Measurements from ENCODE around the gene BPI. TPM values are rescaled to one million over a fixed set of nuclear protein-coding genes. Genes with fewer than 3 reads are reported as not detected.
A peak's percentile ranks its signal among the peaks of the same experiment; 100 is the strongest.

BPI gene
- polyA plus RNA-seq, 1 donor (not counting 4 experiments of a cell fraction or from before 2014, with no cell fraction given) = not detected

DNA sequence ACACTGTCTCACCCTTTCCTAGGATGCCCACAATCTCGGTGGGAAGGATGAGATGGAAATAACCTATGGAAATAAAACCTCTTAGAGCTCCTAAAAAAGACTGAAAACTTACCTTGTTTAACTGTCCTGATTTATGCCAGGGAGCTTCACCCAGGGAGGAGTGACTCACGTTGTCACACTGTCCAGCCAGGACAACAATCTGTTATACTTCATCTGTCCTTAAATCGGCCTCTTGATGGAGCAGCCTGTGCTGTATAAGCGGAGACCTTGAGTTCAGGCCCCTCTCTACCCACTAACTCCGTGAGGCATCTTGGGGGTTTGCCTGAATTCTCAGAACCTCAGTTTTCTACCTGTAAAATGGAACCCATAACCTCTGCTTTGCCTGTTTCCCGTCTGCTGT is 34.2 kb upstream of the BPI start:
- TF ChIP-seq, protein P1, sequence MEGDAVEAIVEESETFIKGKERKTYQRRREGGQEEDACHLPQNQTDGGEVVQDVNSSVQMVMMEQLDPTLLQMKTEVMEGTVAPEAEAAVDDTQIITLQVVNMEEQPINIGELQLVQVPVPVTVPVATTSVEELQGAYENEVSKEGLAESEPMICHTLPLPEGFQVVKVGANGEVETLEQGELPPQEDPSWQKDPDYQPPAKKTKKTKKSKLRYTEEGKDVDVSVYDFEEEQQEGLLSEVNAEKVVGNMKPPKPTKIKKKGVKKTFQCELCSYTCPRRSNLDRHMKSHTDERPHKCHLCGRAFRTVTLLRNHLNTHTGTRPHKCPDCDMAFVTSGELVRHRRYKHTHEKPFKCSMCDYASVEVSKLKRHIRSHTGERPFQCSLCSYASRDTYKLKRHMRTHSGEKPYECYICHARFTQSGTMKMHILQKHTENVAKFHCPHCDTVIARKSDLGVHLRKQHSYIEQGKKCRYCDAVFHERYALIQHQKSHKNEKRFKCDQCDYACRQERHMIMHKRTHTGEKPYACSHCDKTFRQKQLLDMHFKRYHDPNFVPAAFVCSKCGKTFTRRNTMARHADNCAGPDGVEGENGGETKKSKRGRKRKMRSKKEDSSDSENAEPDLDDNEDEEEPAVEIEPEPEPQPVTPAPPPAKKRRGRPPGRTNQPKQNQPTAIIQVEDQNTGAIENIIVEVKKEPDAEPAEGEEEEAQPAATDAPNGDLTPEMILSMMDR (optimal IDR thresholded peaks at IDR 0.05 in 1 of 3, IDR thresholded peaks at IDR 0.05 in 1 of 3, conservative IDR thresholded peaks at IDR 0.05 in 1 of 3; ENCODE audit: extremely low read depth in 1 of 3, insufficient read depth in 2 of 3, low read length in 3 of 3) = no peak
- TF ChIP-seq EZH2 (IDR thresholded peaks at IDR 0.05; ENCODE audit: low read length) = no peak
- Histone ChIP-seq H3K4me1 (ENCODE audit: control insufficient read depth, extremely low read depth, insufficient read depth, low read length) (peaks cover 12% of the 10 kb centered on the region), H3K27ac (ENCODE audit: control insufficient read depth, insufficient read depth, low read length) (no peak overlapping the region), H3K9ac (ENCODE audit: control insufficient read depth, extremely low read depth, insufficient read depth, low read length) (no peak overlapping the region), H3K4me2 (ENCODE audit: control insufficient read depth, extremely low read depth, insufficient read depth, low read depth, low read length) (no peak overlapping the region), H2AFZ (ENCODE audit: control insufficient read depth, low read length) (no peak overlapping the region), H3K9me1 (ENCODE audit: control insufficient read depth, extremely low read depth, insufficient read depth, low read length) (no peaks in the 10 kb centered on the region), H3K9me3 (ENCODE audit: control insufficient read depth, low read depth, low read length) (no peaks in the 10 kb centered on the region), H3K27me3 (ENCODE audit: control insufficient read depth, extremely low read depth, insufficient read depth, low read length) (no peaks in the 10 kb centered on the region), H3K36me3 (ENCODE audit: control insufficient read depth in 2 of 2, extremely low read depth in 1 of 2, insufficient read depth in 2 of 2, low read length in 2 of 2) (no peaks in the 10 kb centered on the region), H4K20me1 (ENCODE audit: control insufficient read depth, extremely low read depth, insufficient read depth, low read length) (no peaks in the 10 kb centered on the region), H3K79me2 (ENCODE audit: control insufficient read depth, insufficient read depth, low read length) (no peaks in the 10 kb centered on the region), H3K4me3 (ENCODE audit: control insufficient read depth in 2 of 3, extremely low read depth in 1 of 3, insufficient read depth in 2 of 3, low read depth in 1 of 3, low read length in 3 of 3) (no peak overlapping the region)
- no peak for FAIRE-seq
- dilution Hi-C loops (cut with MboI; ENCODE audit: extremely low pct_ligation_motif_present, low sequenced_read_pairs) = no loop called here
- DNase-seq (ENCODE audit: low read depth, low spot score) = no peak

DNA sequence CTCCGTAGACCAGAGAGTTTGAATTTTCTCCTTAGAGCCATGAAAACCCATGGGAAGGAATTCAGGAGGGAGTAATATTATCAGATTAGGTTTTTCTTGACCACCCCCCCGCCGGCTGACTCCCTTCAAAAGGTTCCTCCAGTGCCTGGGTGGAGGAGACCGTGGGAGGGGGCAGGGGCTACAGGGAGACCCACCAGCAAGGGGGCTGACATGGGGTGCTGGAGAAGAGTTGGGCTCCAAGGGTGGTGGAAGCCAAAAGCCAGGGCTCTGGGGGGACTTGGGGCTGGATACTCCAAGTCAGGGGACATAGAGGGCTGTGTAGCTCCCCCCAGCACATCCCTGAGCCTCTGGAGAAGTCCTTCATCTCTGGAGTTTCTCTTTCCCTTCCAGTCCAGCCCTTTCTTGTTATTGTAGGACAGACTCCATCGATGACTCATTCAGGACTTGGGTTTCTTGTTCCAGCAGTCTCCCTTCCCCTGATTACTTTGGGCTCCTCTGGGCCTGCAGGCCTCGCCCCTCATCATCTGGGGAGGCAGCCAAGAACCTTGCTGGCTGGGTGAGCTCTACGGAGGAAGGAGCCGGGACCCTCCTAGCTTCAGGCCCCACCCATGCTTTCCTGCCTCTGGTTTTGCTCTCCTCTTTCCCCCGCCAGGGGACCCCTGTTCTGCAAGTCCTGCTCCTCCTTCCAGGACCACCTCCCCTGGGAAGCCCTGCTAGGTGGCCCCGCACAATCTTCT is 32.9 kb upstream of the BPI start:
- Histone ChIP-seq H3K27me3 (ENCODE audit: control insufficient read depth, extremely low read depth, insufficient read depth, low read length) (no peaks in the 10 kb centered on the region), H3K4me1 (ENCODE audit: control insufficient read depth, extremely low read depth, insufficient read depth, low read length) (peaks cover 19% of the 10 kb centered on the region), H3K9me1 (ENCODE audit: control insufficient read depth, extremely low read depth, insufficient read depth, low read length) (no peaks in the 10 kb centered on the region), H3K4me2 (ENCODE audit: control insufficient read depth, extremely low read depth, insufficient read depth, low read depth, low read length) (peak overlapping the region; percentile 24), H3K9me3 (ENCODE audit: control insufficient read depth, low read depth, low read length) (no peaks in the 10 kb centered on the region), H4K20me1 (ENCODE audit: control insufficient read depth, extremely low read depth, insufficient read depth, low read length) (no peaks in the 10 kb centered on the region), H3K36me3 (ENCODE audit: control insufficient read depth in 2 of 2, extremely low read depth in 1 of 2, insufficient read depth in 2 of 2, low read length in 2 of 2) (no peaks in the 10 kb centered on the region), H3K27ac (ENCODE audit: control insufficient read depth, insufficient read depth, low read length) (no peak overlapping the region), H3K4me3 (ENCODE audit: control insufficient read depth in 2 of 3, extremely low read depth in 1 of 3, insufficient read depth in 2 of 3, low read depth in 1 of 3, low read length in 3 of 3) (no peak overlapping the region), H2AFZ (ENCODE audit: control insufficient read depth, low read length) (peak overlapping the region; percentile 13), H3K9ac (ENCODE audit: control insufficient read depth, extremely low read depth, insufficient read depth, low read length) (no peak overlapping the region), H3K79me2 (ENCODE audit: control insufficient read depth, insufficient read depth, low read length) (no peaks in the 10 kb centered on the region)
- DNase-seq (ENCODE audit: low read depth, low spot score) (peak; percentile 15), FAIRE-seq (peak; percentile 67)
- TF ChIP-seq EZH2 (IDR thresholded peaks at IDR 0.05; ENCODE audit: low read length) = no peak
- TF ChIP-seq, protein P1 (optimal IDR thresholded peaks at IDR 0.05 in 1 of 3, IDR thresholded peaks at IDR 0.05 in 1 of 3, conservative IDR thresholded peaks at IDR 0.05 in 1 of 3; ENCODE audit: extremely low read depth in 1 of 3, insufficient read depth in 2 of 3, low read length in 3 of 3) = no peak
- dilution Hi-C loops (cut with MboI; ENCODE audit: extremely low pct_ligation_motif_present, low sequenced_read_pairs) = no loop called here

All from keratinocyte (primary cell).